ENCODE results near the gene PARP4.

GRCh38 chr13:24452044-24452443 lies 60.5 kb downstream of the PARP4 start:
- TF ChIP-seq HMG20A (CRISPR knock-in tag; IDR thresholded peaks at IDR 0.05; ENCODE audit: borderline replicate concordance): no peak
- no peak for TF ChIP-seq CTCF (CRISPR knock-in tag; IDR thresholded peaks at IDR 0.05)
- TF ChIP-seq MTA1 (CRISPR knock-in tag; IDR thresholded peaks at IDR 0.05; ENCODE audit: borderline replicate concordance): no peak
- no peak for TF ChIP-seq MAFF (IDR thresholded peaks at IDR 0.05; ENCODE audit: low read depth, low read length)
